CD4-positive, CD25-positive, alpha-beta regulatory T cell (primary cell): ENCODE data around the gene MESD. TPM values are rescaled to one million over a fixed set of nuclear protein-coding genes. Genes with fewer than 3 reads are reported as not detected.

Experiments used
- ATAC-seq, 2 donors: fragments of 150-1000 bp; cut with Tn5 transposase; one replicate each; pipeline ENCODE4 v1.10.0; 2021; ENCODE audit warnings: low read depth in 2 of 2, moderate number of reproducible peaks in 2 of 2, moderate library complexity in 1 of 2
- DNase-seq, 3 donors: peaks; one replicate each; pipeline versions ENCODE4 v3.0.0 to v3.0.0-alpha.2; 2012 to 2022; ENCODE audit warnings: mixed read lengths in 1 of 3
- H3K27ac ChIP-seq: one replicate; pipeline ENCODE4 v1.7.0; 2013; ENCODE audit warnings: mild to moderate bottlenecking, low read length; ENCODE audit not compliant: insufficient read depth, poor library complexity, severe bottlenecking
- H3K27me3 ChIP-seq: one replicate; pipeline ENCODE4 v1.7.0; 2013; ENCODE audit warnings: low read length; ENCODE audit not compliant: control insufficient read depth, insufficient read depth
- H3K36me3 ChIP-seq: one replicate; pipeline ENCODE4 v1.7.0; 2013; ENCODE audit warnings: mild to moderate bottlenecking, low read length, moderate library complexity; ENCODE audit not compliant: control insufficient read depth, insufficient read depth
- H3K4me1 ChIP-seq: 2 replicates; pipeline ENCODE4 v1.7.0; 2013; ENCODE audit warnings: mild to moderate bottlenecking, low read length; ENCODE audit not compliant: insufficient read depth, control insufficient read depth, poor library complexity, severe bottlenecking
- H3K4me3 ChIP-seq: one replicate; pipeline ENCODE4 v1.7.0; 2013; ENCODE audit warnings: low read depth, mild to moderate bottlenecking, low read length, moderate library complexity
- H3K9me3 ChIP-seq, 2 experiments: 1 replicate in 1 of 2; 2 replicates in 1 of 2; pipeline ENCODE4 v1.7.0; 2013; ENCODE audit warnings: low read length in 2 of 2, mild to moderate bottlenecking in 1 of 2, moderate library complexity in 1 of 2; ENCODE audit not compliant: control insufficient read depth in 2 of 2
- H3K27ac Mint-ChIP-seq, 3 donors: one replicate each; pipeline ENCODE4 v1.8.0; 2020 to 2022; ENCODE audit warnings: mild to moderate bottlenecking in 3 of 3, mixed read lengths in 3 of 3, moderate library complexity in 2 of 3
- H3K27me3 Mint-ChIP-seq: one replicate; pipeline ENCODE4 v1.8.0; 2022; ENCODE audit warnings: mild to moderate bottlenecking, mixed read lengths
- H3K36me3 Mint-ChIP-seq: one replicate; pipeline ENCODE4 v1.8.0; 2020; ENCODE audit warnings: mixed read lengths
- H3K4me1 Mint-ChIP-seq, 4 donors: one replicate each; pipeline ENCODE4 v1.8.0; 2020 to 2022; ENCODE audit warnings: mixed read lengths in 4 of 4, mild to moderate bottlenecking in 1 of 4
- H3K4me3 Mint-ChIP-seq, 4 donors: one replicate each; pipeline ENCODE4 v1.8.0; 2020 to 2022; ENCODE audit warnings: mild to moderate bottlenecking in 4 of 4, mixed read lengths in 4 of 4, moderate library complexity in 3 of 4
- H3K9me3 Mint-ChIP-seq, 7 donors: one replicate each; pipeline ENCODE4 v1.8.0; 2020 to 2022; ENCODE audit warnings: mixed read lengths in 7 of 7, mild to moderate bottlenecking in 3 of 7, moderate library complexity in 2 of 7
- polyA plus RNA-seq, 4 donors: library from polyadenylated mRNA; unstranded; fragments of 300-500 nt; fragmentation: Illumina TruSeq; gene quantifications; one replicate each; pipeline ENCODE4 v1.2.3, GENCODE V29; 2021
- total RNA-seq: library from RNA; stranded (reverse); gene quantifications from one replicate; pipeline ENCODE4 v1.2.3, GENCODE V29; 2022

The MESD gene
- total and polyA plus RNA-seq, 5 donors from 2014 or later: 18.4 to 34.1 (median 29.7) TPM

- H3K4me3 ChIP-seq: no peak overlapping the region
- H3K9me3 ChIP-seq: no peaks in the 10 kb centered on the region
- H3K4me1 ChIP-seq: no peaks in the 10 kb centered on the region
- Mint-ChIP-seq H3K4me3 (no peak overlapping the region), H3K36me3 (peaks cover 36% of the 10 kb centered on the region), H3K27me3 (no peaks in the 10 kb centered on the region), H3K27ac (peak overlapping the region; percentile 55 to 79 (median 64)), H3K4me1 (peaks cover 19 to 63% (median 45%) of the 10 kb centered on the region in 4 donors), H3K9me3 (no peaks in the 10 kb centered on the region)
- no peak for DNase-seq
- no peak overlapping the region for H3K27ac ChIP-seq
- no peak for ATAC-seq
- H3K36me3 ChIP-seq: peaks cover 38% of the 10 kb centered on the region
- no peaks in the 10 kb centered on the region for H3K27me3 ChIP-seq
Measured at GRCh38 chr15:80978685-80979329, 10.8 kb downstream of the MESD start.

DNA sequence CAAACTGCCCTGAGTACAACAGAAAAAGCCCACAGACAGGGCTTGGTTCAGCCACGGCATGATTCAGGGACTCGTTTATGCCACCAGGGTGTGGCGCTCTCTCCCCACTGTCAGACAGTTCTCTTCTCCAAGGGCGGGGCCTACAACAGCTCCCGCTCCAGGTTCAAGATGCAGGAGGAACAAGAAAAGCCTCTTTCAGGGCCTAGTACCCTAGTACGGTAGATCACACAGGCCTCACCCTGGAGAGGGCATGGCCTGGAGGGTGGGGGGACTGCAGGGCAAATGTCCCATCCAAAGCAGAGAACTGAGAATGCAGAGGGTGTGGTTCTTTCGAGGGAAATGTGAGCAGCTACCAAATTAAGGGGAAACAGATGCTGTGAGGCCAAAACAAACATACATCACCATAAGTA is 12.0 kb downstream of the MESD start:
- no peaks in the 10 kb centered on the region for H3K27me3 ChIP-seq
- no peaks in the 10 kb centered on the region for H3K9me3 ChIP-seq
- H3K36me3 ChIP-seq: peaks cover 39% of the 10 kb centered on the region
- peak; percentile 39 to 64 for ATAC-seq
- no peak overlapping the region for H3K4me3 ChIP-seq
- H3K4me1 ChIP-seq: no peaks in the 10 kb centered on the region
- Mint-ChIP-seq H3K36me3 (peaks cover 36% of the 10 kb centered on the region), H3K27me3 (no peaks in the 10 kb centered on the region), H3K4me1 (peaks cover 19 to 56% (median 38%) of the 10 kb centered on the region in 4 donors), H3K27ac (peak overlapping the region in 2 of 3 donors; percentile 63 to 82), H3K4me3 (no peak overlapping the region), H3K9me3 (no peaks in the 10 kb centered on the region)
- peak in 2 of 3 donors; percentile 11 to 52 for DNase-seq
- H3K27ac ChIP-seq: no peak overlapping the region

DNA sequence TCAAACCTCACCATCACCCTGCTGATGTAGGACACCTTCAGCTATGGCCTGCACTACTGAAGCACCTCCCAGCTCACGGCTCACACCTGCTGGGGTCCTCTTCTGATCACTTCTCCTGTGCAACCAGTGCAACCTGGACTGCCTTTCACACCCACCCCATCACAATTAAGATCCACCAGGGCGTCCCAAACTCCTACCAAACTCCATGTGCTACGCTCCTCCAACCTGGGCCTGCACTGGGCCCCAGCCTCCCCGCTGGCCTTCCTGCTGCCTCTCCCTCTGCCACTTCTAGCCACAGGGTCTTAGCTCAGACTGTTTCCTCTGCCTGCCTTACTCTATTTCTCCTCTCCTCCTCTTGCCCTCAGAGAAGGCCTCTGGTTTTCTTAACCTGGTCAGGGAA is 12.8 kb downstream of the MESD start:
- ATAC-seq: no peak
- H3K9me3 Mint-ChIP-seq: no peaks in the 10 kb centered on the region
- Histone ChIP-seq H3K4me1 (no peaks in the 10 kb centered on the region), H3K27ac (no peak overlapping the region), H3K36me3 (peaks cover 32% of the 10 kb centered on the region), H3K4me3 (no peak overlapping the region), H3K9me3 (no peaks in the 10 kb centered on the region), H3K27me3 (no peaks in the 10 kb centered on the region)
- no peaks in the 10 kb centered on the region for H3K27me3 Mint-ChIP-seq
- H3K4me1 Mint-ChIP-seq: peaks cover 12 to 50% (median 34%) of the 10 kb centered on the region in 4 donors
- DNase-seq: no peak
- H3K4me3 Mint-ChIP-seq: no peak overlapping the region
- H3K27ac Mint-ChIP-seq: peak overlapping the region in 2 of 3 donors; percentile 16 to 63
- peaks cover 36% of the 10 kb centered on the region for H3K36me3 Mint-ChIP-seq

DNA sequence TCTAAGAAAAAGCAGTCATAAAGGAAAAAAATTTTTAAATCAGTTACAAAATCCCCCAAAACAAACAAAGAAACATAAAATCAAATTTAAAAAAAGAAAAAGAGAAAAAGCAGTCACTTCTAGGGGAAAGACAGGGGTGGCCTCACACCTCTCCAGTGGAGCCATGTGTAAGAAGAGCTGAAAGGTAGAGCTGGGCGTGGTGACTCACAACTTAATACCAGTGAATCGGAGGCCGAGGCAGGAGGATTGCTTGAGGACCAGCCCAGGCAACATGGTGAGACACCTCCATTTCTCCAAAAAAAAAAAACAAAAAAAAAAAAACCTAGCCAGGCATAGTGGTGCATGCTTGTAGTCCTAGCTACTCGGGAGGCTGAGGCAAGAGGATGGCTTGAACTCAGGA is 14.7 kb downstream of the MESD start:
- Histone ChIP-seq H3K4me3 (no peak overlapping the region), H3K27me3 (no peaks in the 10 kb centered on the region), H3K4me1 (no peaks in the 10 kb centered on the region), H3K36me3 (peaks cover 22% of the 10 kb centered on the region), H3K27ac (no peak overlapping the region), H3K9me3 (no peaks in the 10 kb centered on the region)
- Mint-ChIP-seq H3K27ac (peak overlapping the region in 2 of 3 donors; percentile 40 to 42), H3K9me3 (no peaks in the 10 kb centered on the region), H3K27me3 (no peaks in the 10 kb centered on the region), H3K4me1 (peaks cover 11 to 54% (median 40%) of the 10 kb centered on the region in 4 donors), H3K36me3 (peaks cover 32% of the 10 kb centered on the region), H3K4me3 (no peak overlapping the region)
- DNase-seq: no peak
- ATAC-seq: no peak

- H3K4me3 ChIP-seq: no peak overlapping the region
- Mint-ChIP-seq H3K4me1 (peaks cover 10 to 41% (median 31%) of the 10 kb centered on the region in 4 donors), H3K4me3 (no peak overlapping the region), H3K27ac (peak overlapping the region in 1 of 3 donors; percentile 48), H3K27me3 (no peaks in the 10 kb centered on the region), H3K9me3 (no peaks in the 10 kb centered on the region), H3K36me3 (peaks cover 17% of the 10 kb centered on the region)
- no peaks in the 10 kb centered on the region for H3K9me3 ChIP-seq
- peaks cover 9% of the 10 kb centered on the region for H3K36me3 ChIP-seq
- no peaks in the 10 kb centered on the region for H3K4me1 ChIP-seq
- no peaks in the 10 kb centered on the region for H3K27me3 ChIP-seq
- no peak for ATAC-seq
- DNase-seq: no peak
- H3K27ac ChIP-seq: no peak overlapping the region
Measured at GRCh38 chr15:80972276-80972675, 17.3 kb downstream of the MESD start.

DNA sequence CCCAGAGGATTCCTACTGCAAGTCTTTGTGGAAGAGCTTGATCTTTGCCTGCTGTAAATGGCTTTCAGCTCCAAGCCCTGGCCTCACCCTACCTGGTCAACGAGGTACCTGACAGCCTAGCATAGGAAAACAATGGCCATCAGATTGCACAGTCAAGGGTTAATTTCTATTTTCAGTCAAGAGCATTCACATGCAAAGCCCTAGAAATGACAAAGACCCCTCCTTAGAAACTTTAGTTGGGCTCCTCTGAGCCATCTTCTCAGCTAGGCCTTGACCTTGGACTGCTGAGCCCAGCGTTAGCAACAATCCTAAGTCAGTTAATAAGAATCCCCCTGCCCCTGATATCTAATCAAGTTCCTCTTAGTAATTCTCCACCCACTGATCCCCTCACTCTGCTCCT is 18.5 kb downstream of the MESD start:
- no peak for ATAC-seq
- Histone ChIP-seq H3K4me1 (no peaks in the 10 kb centered on the region), H3K36me3 (peaks cover 9% of the 10 kb centered on the region), H3K27me3 (no peaks in the 10 kb centered on the region), H3K4me3 (no peak overlapping the region), H3K9me3 (no peaks in the 10 kb centered on the region), H3K27ac (no peak overlapping the region)
- Mint-ChIP-seq H3K9me3 (no peaks in the 10 kb centered on the region), H3K27ac (peak overlapping the region in 1 of 3 donors; percentile 67), H3K27me3 (no peaks in the 10 kb centered on the region), H3K4me1 (peaks cover 7 to 33% (median 25%) of the 10 kb centered on the region in 4 donors), H3K4me3 (no peak overlapping the region), H3K36me3 (peaks cover 17% of the 10 kb centered on the region)
- DNase-seq: no peak

DNA sequence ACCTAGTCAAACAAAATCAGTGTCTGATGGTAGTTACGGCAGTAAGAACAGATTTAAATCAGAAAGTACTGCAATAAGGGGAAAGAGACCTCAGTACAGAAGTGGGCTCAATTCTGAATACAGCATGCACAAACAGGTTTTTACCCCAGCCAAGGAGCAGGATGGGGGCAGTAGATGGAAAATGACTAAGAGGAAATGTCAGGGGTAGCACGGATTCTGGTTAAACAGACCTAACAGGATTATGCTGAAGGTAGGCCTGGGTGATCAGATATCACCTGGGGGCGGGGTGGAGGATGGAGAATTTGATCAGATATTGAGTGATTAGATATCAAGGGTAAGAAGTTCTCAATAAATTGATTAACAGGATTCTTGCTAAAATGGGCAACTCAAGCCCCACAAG is 19.0 kb downstream of the MESD start:
- peaks cover 9% of the 10 kb centered on the region for H3K36me3 ChIP-seq
- peak overlapping the region in 2 of 3 donors; percentile 9 to 78 for H3K27ac Mint-ChIP-seq

More for the DNA sequence above, 19.0 kb downstream of the MESD start:
- peaks cover 7 to 31% (median 24%) of the 10 kb centered on the region in 4 donors for H3K4me1 Mint-ChIP-seq
- H3K27me3 Mint-ChIP-seq: no peaks in the 10 kb centered on the region
- H3K36me3 Mint-ChIP-seq: peaks cover 15% of the 10 kb centered on the region
- no peak overlapping the region for H3K4me3 ChIP-seq
- no peaks in the 10 kb centered on the region for H3K9me3 ChIP-seq
- H3K4me3 Mint-ChIP-seq: no peak overlapping the region
- H3K9me3 Mint-ChIP-seq: no peaks in the 10 kb centered on the region
- H3K27ac ChIP-seq: no peak overlapping the region
- H3K27me3 ChIP-seq: no peaks in the 10 kb centered on the region
- DNase-seq (no peak), ATAC-seq (no peak)
- H3K4me1 ChIP-seq: no peaks in the 10 kb centered on the region
